ENCODE measurements around the gene CDK5. TPM values are rescaled to one million over a fixed set of nuclear protein-coding genes. Genes with fewer than 3 reads are reported as not detected.

The CDK5 gene
- total and polyA plus RNA-seq, 9 of the 15 experiments (the other 6 are each of a cell fraction or from before 2014, with no cell fraction given): 3.2 to 38.0 (median 27.5) TPM

DNA sequence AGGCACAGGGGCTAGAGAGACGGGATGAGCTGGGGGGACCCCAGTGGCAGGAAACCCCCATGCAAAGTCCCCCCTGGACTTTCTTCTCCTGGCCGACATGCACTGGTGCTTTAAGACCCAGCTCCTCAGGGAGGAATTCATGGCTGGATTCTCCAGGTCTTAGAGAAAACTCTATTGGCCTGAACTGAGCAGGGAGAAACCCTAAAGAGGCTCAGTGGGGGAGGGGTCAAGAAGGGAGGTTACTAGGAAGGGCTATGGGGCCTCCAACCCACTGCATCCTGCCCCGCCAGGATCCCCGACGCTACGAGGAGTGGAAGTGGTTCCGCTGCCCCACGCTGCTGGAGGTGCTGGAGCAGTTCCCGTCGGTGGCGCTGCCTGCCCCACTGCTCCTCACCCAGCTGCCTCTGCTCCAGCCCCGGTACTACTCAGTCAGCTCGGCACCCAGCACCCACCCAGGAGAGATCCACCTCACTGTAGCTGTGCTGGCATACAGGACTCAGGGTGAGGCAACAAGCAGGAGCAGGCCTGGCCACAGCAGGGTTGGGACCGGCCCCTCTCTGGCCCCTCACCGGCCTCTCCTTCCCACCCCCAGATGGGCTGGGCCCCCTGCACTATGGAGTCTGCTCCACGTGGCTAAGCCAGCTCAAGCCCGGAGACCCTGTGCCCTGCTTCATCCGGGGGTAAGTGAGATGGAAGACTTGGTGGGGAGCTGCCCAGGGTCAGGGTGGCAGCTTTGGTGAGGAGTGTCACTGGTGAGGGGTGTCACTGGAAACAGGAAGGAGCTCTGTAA lies 47.2 kb downstream of the CDK5 start (continued):
- TF ChIP-seq, protein P1, sequence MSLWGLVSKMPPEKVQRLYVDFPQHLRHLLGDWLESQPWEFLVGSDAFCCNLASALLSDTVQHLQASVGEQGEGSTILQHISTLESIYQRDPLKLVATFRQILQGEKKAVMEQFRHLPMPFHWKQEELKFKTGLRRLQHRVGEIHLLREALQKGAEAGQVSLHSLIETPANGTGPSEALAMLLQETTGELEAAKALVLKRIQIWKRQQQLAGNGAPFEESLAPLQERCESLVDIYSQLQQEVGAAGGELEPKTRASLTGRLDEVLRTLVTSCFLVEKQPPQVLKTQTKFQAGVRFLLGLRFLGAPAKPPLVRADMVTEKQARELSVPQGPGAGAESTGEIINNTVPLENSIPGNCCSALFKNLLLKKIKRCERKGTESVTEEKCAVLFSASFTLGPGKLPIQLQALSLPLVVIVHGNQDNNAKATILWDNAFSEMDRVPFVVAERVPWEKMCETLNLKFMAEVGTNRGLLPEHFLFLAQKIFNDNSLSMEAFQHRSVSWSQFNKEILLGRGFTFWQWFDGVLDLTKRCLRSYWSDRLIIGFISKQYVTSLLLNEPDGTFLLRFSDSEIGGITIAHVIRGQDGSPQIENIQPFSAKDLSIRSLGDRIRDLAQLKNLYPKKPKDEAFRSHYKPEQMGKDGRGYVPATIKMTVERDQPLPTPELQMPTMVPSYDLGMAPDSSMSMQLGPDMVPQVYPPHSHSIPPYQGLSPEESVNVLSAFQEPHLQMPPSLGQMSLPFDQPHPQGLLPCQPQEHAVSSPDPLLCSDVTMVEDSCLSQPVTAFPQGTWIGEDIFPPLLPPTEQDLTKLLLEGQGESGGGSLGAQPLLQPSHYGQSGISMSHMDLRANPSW (CRISPR knock-in tag; IDR thresholded peaks at IDR 0.05): peak; percentile 91; the same call in 1 of the 2 replicates
- TF ChIP-seq E2F5 (CRISPR knock-in tag; IDR thresholded peaks at IDR 0.05) (0 out of 2 replicates have a peak, but pooled peaks have one; percentile 73), JUNB (CRISPR knock-in tag; conservative IDR thresholded peaks at IDR 0.05) (no peak), ZNF24 (IDR thresholded peaks at IDR 0.05) (no peak), SRSF1 (IDR thresholded peaks at IDR 0.05; ENCODE audit: low read depth, low read length) (no peak), ZNF785 (CRISPR knock-in tag; IDR thresholded peaks at IDR 0.05) (no peak), PRMT5 (CRISPR knock-in tag; IDR thresholded peaks at IDR 0.05) (no peak), DNMT1 (IDR thresholded peaks at IDR 0.05) (no peak), KAT2B (IDR thresholded peaks at IDR 0.05; ENCODE audit: low read depth, low read length) (no peak), MAFG (tag; conservative IDR thresholded peaks at IDR 0.05) (no peak), DDX20 (tag; IDR thresholded peaks at IDR 0.05; ENCODE audit: low read depth) (no peak), MCM2 (IDR thresholded peaks at IDR 0.05; ENCODE audit: low read depth) (no peak), ATF1 (CRISPR knock-in tag; IDR thresholded peaks at IDR 0.05) (no peak), ATF1 (tag; IDR thresholded peaks at IDR 0.05) (peak; percentile 48), NR3C1 (CRISPR knock-in tag; IDR thresholded peaks at IDR 0.05) (no peak), ELK1 (CRISPR knock-in tag; IDR thresholded peaks at IDR 0.05) (no peak), RBM22 (IDR thresholded peaks at IDR 0.05; ENCODE audit: low read depth, low read length, poor library complexity, severe bottlenecking) (no peak)
- TF ChIP-seq, protein P2, sequence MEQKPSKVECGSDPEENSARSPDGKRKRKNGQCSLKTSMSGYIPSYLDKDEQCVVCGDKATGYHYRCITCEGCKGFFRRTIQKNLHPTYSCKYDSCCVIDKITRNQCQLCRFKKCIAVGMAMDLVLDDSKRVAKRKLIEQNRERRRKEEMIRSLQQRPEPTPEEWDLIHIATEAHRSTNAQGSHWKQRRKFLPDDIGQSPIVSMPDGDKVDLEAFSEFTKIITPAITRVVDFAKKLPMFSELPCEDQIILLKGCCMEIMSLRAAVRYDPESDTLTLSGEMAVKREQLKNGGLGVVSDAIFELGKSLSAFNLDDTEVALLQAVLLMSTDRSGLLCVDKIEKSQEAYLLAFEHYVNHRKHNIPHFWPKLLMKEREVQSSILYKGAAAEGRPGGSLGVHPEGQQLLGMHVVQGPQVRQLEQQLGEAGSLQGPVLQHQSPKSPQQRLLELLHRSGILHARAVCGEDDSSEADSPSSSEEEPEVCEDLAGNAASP (IDR thresholded peaks at IDR 0.05): no peak
- TF ChIP-seq, protein P3, sequence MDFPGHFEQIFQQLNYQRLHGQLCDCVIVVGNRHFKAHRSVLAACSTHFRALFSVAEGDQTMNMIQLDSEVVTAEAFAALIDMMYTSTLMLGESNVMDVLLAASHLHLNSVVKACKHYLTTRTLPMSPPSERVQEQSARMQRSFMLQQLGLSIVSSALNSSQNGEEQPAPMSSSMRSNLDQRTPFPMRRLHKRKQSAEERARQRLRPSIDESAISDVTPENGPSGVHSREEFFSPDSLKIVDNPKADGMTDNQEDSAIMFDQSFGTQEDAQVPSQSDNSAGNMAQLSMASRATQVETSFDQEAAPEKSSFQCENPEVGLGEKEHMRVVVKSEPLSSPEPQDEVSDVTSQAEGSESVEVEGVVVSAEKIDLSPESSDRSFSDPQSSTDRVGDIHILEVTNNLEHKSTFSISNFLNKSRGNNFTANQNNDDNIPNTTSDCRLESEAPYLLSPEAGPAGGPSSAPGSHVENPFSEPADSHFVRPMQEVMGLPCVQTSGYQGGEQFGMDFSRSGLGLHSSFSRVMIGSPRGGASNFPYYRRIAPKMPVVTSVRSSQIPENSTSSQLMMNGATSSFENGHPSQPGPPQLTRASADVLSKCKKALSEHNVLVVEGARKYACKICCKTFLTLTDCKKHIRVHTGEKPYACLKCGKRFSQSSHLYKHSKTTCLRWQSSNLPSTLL (IDR thresholded peaks at IDR 0.05): no peak

Data from K562 (cell line).